NCI-H1105 treated with DMSO at 0.1 percent for 48 hours (cell line): ENCODE results near the gene CCDC28B.

ENCODE experiments used
- DNase-seq: peaks from one replicate; lab custom pipeline; 2025; lab: John Stamatoyannopoulos, UW

CCDC28B gene

DNA sequence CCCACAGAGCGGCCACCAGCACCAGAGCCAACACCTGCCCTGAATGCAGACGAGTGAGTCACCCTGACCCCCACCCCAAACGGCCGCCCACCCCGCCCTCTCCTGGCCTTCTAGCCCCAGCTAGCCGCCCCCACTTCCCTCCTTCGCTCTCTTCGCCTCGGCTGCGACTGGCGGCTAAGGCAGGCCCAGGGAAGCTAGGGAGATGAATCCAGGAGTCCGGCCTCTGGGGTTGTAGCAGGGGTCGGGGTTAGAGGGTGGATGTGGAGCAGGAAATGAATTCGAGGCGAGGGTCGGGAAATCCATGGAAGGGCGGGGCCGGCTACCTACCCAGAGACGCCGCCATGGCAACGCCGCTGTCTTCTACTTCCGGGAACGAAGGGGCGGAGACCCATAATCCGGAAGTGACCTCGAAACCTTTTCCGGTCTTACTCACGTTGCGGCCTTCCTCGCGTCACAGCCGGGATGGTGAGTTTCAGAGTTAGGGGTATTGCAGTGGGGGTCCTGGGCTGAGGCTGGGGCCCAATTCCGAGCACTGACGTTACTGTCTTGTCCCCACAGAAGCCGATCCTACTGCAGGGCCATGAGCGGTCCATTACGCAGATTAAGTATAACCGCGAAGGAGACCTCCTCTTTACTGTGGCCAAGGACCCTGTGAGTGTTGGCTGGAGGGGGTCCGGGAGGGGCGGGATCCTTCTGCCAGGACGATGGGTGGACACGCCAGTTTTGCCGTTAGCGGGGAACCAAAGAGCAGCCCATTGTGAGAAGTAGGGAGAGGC lies 21.8 kb downstream of the CCDC28B start, which contains the start of the genes EIF3I and TMEM234:
TSS of gene EIF3I (plus strand) at position 428 of the 776 bp plus-strand sequence. CDS start at position 463, 35 bp downstream.
TSS of gene TMEM234 (minus strand) at position 374 of the 776 bp plus-strand sequence. CDS start at position 343, 31 bp downstream.
- peak; percentile 92 for DNase-seq

DNA sequence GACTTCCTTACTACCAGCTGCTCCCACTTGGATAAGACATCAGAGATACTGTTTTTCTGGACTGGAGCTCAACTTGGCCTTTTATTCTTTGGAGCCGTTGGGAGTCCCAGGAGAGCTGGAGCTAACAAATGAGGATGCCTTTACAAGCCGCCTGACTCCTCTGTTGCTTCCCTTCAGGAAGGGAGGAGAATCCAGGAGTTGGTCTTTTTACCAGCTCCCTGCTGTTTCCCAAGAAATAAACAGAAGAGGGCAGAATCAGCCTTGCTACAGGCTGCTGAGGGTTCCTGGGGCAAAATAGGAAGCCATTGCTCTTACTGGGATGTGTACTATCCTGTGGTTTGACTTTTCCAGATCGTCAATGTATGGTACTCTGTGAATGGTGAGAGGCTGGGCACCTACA lies 23.3 kb downstream of the CCDC28B start:
- DNase-seq = no peak

DNA sequence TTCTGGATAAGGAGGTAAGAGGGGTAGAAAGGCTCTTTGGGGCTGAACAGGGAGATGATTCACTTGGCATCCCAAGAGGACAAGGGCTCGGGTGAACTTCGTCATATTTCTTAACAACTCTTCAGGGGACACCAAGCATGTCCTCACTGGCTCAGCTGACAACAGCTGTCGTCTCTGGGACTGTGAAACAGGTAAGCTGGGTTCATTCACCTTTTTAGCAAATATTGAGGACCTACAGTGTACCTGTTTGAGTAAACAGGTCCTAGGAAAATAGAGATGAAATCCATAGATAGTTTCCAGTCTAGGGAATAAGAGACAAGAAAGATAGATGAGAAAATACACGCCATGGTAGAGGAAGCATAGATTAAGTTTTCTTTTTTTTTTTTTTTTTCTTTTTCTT lies 23.9 kb downstream of the CCDC28B start:
- DNase-seq = no peak

DNA sequence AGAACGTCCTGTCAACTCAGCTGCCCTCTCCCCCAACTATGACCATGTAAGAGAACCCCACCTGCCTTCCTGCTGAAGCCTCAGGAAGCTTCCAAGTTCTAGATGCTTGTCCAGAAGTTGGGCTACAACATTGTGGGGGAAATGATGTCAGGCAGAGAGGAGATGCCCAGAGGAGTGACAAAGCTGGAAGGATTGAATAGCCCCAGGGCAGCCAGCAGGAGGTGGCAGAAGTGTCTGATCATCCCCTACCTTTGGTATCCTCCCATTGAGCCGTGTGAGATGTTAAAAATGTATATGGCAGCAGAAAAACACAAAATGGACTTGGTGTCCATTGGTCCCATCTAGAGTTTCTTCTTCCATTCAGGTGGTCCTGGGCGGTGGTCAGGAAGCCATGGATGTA lies 28.4 kb downstream of the CCDC28B start:
- DNase-seq = no peak

DNA sequence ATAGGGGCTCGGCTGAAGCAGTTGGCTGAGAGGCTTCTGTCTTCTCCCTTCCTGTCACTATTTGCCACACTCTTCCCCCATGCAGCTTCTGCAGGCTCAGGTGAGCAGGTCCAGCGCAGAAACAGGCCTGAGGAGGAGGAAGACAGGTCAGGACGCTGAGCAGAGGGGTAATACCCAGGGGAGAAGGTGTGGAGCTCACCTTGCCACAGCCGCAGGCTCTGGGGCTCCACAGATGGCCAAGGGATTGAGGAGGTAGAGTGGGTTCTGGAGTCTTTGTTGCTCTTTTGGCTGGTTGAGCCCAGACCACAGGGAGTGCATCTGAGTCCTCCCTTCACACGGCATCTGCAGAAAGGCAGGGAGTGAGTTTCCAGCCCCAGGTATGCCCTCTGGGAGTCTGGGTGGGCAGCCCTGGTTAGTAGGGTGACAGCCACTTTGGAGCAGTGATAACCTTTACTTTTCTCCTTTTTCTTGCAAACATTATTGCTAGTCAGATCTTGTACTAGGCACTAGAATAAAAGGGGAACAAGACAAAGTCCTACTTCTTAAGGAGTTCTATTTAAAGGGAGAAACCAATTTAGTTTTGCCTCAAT lies 31.5 kb downstream of the CCDC28B start:
- no peak for DNase-seq

DNA sequence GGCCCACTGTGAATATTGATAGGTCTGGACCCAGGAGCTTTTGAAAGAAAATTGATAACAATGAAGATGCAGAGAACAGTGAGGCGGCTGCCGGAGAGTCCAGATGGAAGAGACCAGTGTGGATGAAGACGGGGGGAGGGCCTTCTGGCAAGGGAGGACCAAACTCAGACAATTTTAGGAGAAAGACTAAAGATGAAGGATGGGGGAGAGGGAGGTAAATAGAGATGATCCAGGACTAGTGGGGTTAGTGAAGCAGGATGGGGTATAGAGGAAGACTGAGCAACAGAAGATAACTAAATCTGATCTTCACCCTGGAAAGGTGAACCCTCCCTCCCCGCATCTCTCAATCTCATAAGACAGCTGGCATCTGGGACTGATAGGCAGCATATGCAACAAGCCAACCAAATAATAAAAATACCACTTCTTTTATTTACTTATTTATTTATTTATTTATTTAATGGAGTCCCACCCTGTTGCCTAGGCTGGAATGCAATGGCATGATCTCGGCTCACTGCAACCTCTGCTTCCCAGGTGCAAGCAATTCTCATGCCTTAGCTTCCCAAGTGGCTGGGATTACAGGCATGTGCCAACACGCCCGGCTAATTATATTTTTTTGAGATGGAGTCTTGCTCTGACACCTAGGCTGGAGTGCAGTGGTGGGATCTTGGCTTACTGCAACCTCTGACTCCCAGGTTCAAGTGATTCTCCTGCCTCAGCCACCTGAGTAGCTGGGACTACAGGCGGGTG lies 32.3 kb downstream of the CCDC28B start:
- peak; percentile 49 for DNase-seq

DNA sequence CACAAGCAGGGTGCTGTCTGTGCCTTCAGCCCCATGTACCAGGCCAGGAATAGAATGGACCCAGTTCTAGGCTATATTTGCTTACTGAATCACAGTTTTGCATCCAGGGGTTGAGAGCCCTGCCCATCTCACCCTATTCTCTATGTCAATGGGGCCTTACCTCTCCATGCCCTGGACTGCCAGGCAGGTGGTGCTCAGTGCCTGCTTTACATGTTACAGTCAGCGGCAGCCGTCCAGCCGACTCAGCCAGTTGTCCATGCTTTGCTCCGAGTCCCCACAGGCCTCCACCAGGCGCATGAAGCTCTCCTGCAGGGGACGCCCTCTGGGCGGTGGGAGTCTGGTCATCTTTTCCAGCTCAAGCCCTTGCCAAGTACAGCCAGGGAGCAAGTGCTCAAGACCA lies 34.4 kb downstream of the CCDC28B start:
- DNase-seq = no peak

DNA sequence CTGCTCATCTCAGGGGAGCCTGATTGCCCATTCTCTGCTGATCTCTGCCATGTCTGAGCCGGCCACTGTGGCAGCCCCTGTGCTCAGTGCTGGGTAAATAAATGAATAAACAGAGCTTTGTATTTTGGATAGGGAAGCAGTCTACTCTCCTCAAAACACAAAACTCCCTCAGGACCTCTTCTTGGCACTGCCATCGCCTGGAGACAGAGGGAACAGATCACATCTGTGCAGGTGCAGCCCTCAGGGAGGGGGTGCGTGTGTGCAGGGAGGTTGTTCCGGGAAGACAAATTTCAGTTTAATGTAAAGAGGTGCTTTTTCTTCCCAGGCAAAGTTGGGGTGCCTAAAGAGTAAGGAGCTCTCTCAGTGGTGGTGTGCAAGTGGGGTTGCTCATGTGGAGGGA lies 38.9 kb downstream of the CCDC28B start:
- DNase-seq = peak; percentile 63

DNA sequence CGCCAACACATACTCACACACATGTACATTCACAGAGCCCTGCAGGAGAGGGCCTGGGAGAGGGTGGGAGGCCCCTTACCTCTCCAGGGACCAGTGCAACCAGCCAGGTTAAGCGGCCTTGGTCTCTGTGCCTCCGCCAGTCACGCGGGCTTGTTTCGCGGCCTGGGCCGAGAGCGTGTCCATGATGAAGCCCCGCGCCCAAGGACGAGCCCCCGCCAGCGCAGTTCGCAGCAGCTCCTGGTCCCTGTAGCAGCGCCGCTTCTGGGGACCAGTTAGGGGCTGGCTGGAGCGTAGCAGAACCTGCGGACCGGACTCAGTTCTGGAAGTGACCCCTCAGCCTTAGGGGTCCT lies 39.4 kb downstream of the CCDC28B start:
- DNase-seq = peak; percentile 64

DNA sequence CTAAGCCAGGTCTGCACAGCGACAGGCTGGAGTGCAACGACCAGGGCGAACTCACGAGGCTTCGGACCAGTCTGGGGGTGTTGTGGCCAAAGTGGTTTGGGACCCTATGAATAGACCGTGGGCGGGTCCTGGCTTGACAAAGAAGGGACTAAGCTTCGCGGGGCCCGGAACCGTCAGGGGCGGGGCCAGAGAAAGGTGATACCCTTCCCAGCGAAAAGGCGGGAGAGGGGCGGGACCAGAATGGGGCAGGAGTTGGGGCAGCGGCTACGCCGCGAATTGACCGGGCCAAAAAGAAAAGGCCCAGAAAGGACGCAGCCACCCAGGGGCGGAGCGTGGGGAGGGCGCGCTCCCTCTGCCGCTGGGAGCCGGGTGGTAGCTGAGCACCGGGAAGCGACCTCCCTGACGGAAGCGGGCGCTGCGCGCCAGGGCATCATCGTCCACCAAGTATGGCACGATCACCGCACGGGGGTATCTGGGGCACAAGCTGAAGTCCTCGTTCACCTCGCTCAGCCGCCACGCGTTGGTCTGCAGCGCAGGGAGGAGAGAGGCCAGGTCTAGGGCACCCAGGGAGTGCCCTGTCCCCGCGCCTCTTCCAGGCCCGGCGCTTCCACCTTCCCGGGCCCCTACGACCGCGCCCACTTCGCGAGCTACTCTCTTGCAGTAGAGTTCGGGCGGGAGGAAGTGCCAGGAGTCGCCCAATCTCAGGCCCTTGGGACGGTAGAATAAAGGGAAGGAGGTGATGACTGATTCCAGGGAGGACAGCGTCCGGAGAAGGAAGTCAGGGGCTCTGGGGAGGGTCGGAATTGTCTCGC lies 40.0 kb downstream of the CCDC28B start:
- peak; percentile 92 for DNase-seq

DNA sequence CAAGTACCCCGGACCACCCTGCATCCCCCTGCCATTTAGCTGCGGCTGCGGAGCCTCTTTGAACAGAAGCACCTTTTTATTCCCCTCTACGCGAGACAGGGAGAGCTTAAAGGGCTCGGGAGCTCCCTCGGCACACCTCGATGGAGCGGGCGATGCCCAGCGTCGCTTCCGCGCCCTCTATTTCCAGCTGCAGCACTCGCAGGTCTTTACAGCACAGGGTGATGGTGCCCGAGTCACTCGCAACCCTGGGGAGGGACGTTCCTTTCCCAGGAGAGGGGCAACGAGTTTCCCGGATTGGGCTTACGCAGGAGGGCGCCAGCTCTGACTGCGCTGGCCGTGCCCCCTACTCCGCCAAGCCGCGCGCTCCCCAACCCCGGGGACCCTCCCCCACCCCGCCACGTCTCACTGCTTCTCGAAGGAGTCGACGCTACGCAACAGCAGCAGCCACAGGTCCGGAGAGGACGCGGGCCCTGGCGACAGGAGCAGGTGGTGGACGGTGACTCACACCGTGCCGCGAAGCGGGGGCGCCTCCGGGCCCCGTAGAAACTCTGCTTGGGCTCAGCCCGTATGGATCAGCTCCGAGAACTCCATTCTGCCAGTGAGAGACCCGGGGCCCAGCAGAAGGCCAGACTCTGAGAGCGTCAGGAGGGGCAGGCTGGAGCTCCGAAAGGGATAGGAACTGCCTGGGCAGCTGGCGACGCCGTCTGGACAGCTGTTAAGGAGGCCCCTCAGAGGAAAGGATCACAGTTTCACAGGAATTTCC lies 40.8 kb downstream of the CCDC28B start:
- DNase-seq = peak; percentile 77

DNA sequence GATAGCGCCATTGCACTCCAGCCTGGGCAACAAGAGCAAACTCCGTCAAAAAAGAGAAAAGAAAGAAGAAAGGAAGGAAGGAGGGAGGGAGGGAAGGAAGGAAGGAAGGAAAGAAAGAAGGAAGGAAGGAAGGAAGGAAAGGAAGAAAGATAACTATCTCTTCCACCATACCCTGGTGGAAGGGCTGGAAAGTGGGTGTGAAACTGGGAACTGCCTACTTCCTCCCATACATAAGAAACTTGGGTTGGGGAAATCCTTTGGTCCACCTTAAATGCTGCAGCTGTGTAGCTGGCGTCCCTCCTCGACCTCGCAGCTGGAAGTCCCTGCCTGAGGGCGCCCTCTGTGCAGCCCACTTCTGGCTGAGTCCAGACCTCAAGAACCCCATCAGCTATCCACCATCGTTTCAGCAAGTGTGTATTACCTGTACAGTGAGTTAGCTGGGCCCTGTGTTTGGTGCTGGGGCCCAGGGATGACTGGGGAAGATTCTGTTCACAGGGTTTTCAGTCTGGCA lies 42.0 kb downstream of the CCDC28B start:
- no peak for DNase-seq

DNA sequence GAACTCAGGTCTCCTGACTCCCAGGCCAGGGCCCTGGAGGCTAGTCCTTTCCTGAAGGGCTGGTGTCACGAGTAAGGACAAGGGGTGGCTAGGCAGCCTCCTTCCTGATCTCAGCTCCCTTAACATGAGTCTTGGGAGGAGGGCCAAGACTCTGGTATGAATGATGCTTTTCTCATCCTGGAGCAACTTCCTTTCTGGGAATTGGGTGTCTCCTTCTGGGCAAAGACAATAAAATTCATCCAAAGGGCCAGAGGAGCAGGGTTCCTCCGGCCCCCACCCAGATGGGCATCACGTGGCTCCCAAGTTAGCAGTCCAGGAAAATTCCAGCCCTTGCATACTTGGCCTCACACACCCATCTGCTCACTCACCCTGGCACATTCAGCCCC lies 46.5 kb downstream of the CCDC28B start, which contains the start of gene FAM167B:
TSS of gene FAM167B (plus strand) at position 335 of the 386 bp plus-strand sequence. CDS start 200 bp downstream, outside the sequence.
- no peak for DNase-seq

DNA sequence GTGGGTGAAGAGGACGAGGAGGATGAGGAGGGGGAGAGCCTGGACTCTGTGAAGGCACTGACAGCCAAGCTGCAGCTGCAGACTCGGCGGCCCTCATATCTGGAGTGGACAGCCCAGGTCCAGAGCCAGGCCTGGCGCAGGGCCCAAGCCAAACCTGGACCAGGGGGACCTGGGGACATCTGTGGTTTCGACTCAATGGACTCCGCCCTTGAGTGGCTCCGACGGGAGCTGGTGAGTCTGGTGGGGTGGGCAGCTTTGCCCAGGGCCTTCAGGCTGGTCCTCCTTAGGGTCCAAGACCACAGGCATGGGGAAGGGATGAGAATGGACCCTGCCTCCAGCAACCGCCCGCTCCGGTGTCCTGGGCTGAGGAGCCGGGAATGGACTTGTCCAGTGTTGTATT lies 47.1 kb downstream of the CCDC28B start:
- no peak for DNase-seq

DNA sequence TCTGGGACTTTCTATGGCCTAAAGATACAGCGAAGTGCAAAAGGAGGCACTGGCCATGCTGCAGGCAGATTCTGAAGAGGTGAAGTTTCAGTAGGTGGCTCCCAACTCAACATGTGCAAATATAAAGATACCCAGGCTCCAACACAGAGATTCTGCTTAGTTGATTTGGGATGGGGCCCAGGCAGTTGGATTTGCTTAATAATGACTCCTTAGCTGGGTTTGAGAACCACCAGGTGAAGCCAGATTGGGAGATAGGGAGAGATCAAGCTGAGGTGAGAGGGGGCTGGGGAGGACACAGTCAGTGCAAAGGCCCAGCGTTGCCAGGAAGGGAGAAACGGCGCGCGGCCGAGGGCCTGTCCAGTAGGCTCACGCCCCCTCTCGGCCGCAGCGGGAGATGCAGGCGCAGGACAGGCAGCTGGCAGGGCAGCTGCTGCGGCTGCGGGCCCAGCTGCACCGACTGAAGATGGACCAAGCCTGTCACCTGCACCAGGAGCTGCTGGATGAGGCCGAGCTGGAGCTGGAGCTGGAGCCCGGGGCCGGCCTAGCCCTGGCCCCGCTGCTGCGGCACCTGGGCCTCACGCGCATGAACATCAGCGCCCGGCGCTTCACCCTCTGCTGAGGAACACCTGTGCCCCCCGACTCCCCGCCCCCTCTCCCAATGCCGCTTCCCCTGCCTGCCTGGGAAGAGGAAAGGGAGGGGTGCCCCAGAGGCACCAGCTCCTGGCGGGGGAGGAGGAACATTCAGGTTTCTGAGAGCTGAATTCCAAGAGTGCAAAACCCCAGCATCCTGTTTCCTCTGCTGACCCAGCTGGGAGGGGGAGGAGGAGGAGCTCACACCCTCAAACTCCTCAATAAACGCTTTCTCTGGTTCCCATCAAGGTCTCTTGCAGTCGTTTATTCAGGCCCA lies 47.8 kb downstream of the CCDC28B start:
- peak; percentile 78 for DNase-seq

DNA sequence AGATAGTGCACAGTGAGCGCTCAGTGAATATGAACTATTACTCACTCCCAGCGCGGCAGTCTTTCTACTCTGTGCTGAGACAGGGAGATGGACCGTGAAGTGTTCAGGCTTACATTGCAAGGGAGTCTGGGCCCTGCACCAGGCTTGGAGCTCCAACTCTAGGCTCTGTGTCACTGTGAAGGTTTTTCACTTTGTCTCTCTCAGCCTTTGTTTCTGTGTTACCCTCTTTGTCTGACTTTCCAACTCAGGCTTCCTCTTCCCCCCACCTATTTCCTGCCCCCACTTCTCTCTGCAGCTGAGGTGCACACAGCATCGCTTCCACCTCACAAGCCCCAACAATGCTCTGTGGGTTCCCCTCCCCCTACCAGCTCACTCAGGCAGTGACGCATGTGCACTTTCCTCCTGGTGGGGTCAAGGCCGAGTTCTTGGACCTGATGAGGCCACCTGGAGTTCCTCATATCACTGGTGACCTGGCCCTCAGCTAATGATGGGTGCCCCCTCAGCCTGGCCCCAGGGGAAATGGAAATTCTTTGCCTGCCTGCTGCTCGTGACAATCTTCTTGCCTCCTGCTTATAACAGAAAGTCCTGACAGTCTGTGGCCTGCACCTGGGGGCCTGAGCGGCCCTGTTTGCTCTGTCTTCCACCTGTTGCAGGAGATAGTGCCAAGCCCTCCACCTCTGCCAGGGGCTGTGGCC lies 49.6 kb downstream of the CCDC28B start:
- DNase-seq = no peak

DNA sequence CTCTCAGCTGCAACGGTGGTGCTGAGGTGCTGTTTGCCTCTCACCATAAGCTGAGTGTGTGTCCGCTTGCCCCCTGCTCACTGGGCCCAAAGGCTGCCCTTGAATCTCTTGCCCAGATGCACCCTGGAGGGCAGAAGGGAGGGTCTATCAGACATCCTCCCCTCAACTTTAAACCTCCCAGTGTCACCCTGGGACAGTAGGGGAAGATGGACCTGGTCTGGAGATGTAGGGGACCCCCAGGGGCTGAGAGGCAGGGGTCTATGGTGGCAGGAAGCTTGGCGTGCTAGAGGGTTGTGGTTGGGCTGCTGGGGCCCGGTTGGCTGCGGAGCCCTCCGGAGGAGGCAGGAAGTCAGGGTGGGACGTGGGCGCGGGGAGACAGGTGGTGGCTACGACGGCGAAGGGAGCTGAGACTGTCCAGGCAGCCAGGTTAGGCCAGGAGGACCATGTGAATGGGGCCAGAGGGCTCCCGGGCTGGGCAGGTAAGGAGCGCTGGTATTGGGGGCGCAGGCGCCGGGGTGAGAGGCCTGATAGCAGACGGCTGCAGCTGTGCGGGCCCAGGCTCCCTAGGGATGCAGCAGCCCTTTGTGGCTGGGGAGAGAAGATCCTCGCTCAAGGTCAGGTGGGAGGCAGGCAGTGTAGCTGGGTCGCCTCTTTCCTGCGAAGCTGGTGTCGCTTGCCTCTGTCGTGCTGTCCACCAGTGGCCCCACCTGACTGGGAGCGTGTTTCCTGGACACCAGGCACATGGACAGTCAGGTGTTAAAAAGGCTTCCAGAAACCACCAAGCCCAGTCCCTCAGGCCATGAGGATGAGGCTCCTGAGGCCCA lies 50.7 kb downstream of the CCDC28B start, which contains the start of gene LCK:
TSS of gene LCK (plus strand) at position 373 of the 824 bp plus-strand sequence. CDS start 23,065 bp downstream, outside the sequence.
- no peak for DNase-seq
